HEK293T (cell line): ENCODE measurements around the gene CDK8.

ENCODE experiments used
- CTCF ChIA-PET: fragments of 350-600 bp; formaldehyde crosslinking; extraction: SDS; loops from one replicate; lab custom pipeline; 2021; ENCODE audit warnings: antibody characterized with exemption, inconsistent platforms; lab: Yijun Ruan, JAX
- POLR2A ChIA-PET: fragments of 350-600 bp; formaldehyde crosslinking; extraction: SDS; loops from one replicate; lab custom pipeline; 2020; ENCODE audit warnings: antibody characterized with exemption, inconsistent platforms; lab: Yijun Ruan, JAX
- DNase-seq: peaks from one replicate; pipeline ENCODE4 v3.0.0; 2012; ENCODE audit warnings: mixed read lengths; ENCODE audit errors: extremely low spot score
- ARNT ChIP-seq: fragments of 450-650 bp; IDR thresholded peaks from 2 replicates; pipeline ENCODE4 v1.6.1; 2017; ENCODE audit warnings: mild to moderate bottlenecking
- BHLHE40 ChIP-seq: fragments of 450-650 bp; IDR thresholded peaks from 2 replicates; pipeline ENCODE4 v1.6.1; 2016; ENCODE audit warnings: mild to moderate bottlenecking, moderate library complexity, borderline replicate concordance
- CTBP1 ChIP-seq: fragments of 450-650 bp; IDR thresholded peaks from 2 replicates; pipeline ENCODE4 v1.6.1; 2016; ENCODE audit warnings: borderline replicate concordance
- ELF4 ChIP-seq: fragments of 450-650 bp; IDR thresholded peaks from 2 replicates; pipeline ENCODE4 v1.6.1; 2017; ENCODE audit warnings: antibody characterized with exemption
- FOXA1 ChIP-seq: fragments of 450-650 bp; IDR thresholded peaks from 2 replicates; pipeline ENCODE4 v1.6.1; 2016; ENCODE audit warnings: mild to moderate bottlenecking
- FOXK2 ChIP-seq: fragments of 450-650 bp; IDR thresholded peaks from 2 replicates; pipeline ENCODE4 v1.6.1; 2016; ENCODE audit warnings: mild to moderate bottlenecking
- FOXM1 ChIP-seq: fragments of 450-650 bp; IDR thresholded peaks from 2 replicates; pipeline ENCODE4 v1.6.1; 2017; ENCODE audit warnings: mild to moderate bottlenecking, borderline replicate concordance
- HDGF ChIP-seq: fragments of 450-650 bp; IDR thresholded peaks from 2 replicates; pipeline ENCODE4 v1.6.1; 2017; ENCODE audit warnings: antibody characterized with exemption, borderline replicate concordance
- L3MBTL2 ChIP-seq: fragments of 450-650 bp; conservative IDR thresholded peaks from 2 replicates; pipeline ENCODE4 v1.6.1; 2016; ENCODE audit warnings: mild to moderate bottlenecking
- LEF1 ChIP-seq: fragments of 450-650 bp; IDR thresholded peaks from 2 replicates; pipeline ENCODE4 v1.6.1; 2017; ENCODE audit warnings: mild to moderate bottlenecking, borderline replicate concordance
- NFRKB ChIP-seq: fragments of 450-650 bp; IDR thresholded peaks from 2 replicates; pipeline ENCODE4 v1.6.1; 2016; ENCODE audit warnings: mild to moderate bottlenecking, moderate library complexity
- PKNOX1 ChIP-seq: fragments of 450-650 bp; IDR thresholded peaks from 2 replicates; pipeline ENCODE4 v1.6.1; 2016
- SP1 ChIP-seq: fragments of 450-650 bp; IDR thresholded peaks from 2 replicates; pipeline ENCODE4 v1.6.1; 2017
- SUZ12 ChIP-seq: fragments of 450-650 bp; IDR thresholded peaks from 2 replicates; pipeline ENCODE4 v1.6.1; 2016; ENCODE audit warnings: mild to moderate bottlenecking
- TARDBP ChIP-seq: fragments of 450-650 bp; IDR thresholded peaks from 2 replicates; pipeline ENCODE4 v1.6.1; 2016
- ZNF384 ChIP-seq: fragments of 450-650 bp; IDR thresholded peaks from 2 replicates; pipeline ENCODE4 v1.6.1; 2016

Gene CDK8

GRCh38 chr13:26320766-26321165, 66.8 kb downstream of the CDK8 start:
- ChIA-PET POLR2A (no interaction called here), CTCF (no interaction called here)
- DNase-seq, result no peak
- TF ChIP-seq ARNT (no peak), SP1 (no peak), FOXM1 (no peak), PKNOX1 (no peak), LEF1 (no peak), ELF4 (no peak), HDGF (no peak), FOXA1 (no peak), SUZ12 (no peak), NFRKB (no peak), FOXK2 (no peak), CTBP1 (no peak), L3MBTL2 (no peak), ZNF384 (no peak), BHLHE40 (no peak), TARDBP (no peak)

- TF ChIP-seq TARDBP, result no peak
- no peak for TF ChIP-seq L3MBTL2
- TF ChIP-seq FOXA1, result no peak
- no peak for TF ChIP-seq ELF4
- no peak for TF ChIP-seq BHLHE40
- no peak for TF ChIP-seq HDGF
- no peak for TF ChIP-seq SUZ12
- no peak for TF ChIP-seq ZNF384
- TF ChIP-seq SP1, result no peak
- TF ChIP-seq CTBP1, result no peak
- DNase-seq, result no peak
- POLR2A ChIA-PET, result no interaction called here
- CTCF ChIA-PET, result no interaction called here
Measured at GRCh38 chr13:26323127-26323526, 69.2 kb downstream of the CDK8 start.

- POLR2A ChIA-PET, result no interaction called here
- no peak for DNase-seq
- CTCF ChIA-PET, result no interaction called here
- no peak for TF ChIP-seq PKNOX1
Measured at GRCh38 chr13:26323764-26324163, 69.8 kb downstream of the CDK8 start.

- DNase-seq, result no peak
- ChIA-PET CTCF (no interaction called here), POLR2A (no interaction called here)
- no peak for TF ChIP-seq L3MBTL2
- no peak for TF ChIP-seq ARNT
Measured at GRCh38 chr13:26324294-26324693, 70.4 kb downstream of the CDK8 start.

GRCh38 chr13:26324867-26325266, 70.9 kb downstream of the CDK8 start:
- ChIA-PET CTCF (no interaction called here), POLR2A (no interaction called here)
- DNase-seq, result no peak
- TF ChIP-seq ELF4 (no peak), LEF1 (no peak), FOXM1 (no peak), SP1 (no peak), HDGF (no peak), BHLHE40 (no peak), L3MBTL2 (no peak), NFRKB (no peak), FOXK2 (no peak), TARDBP (no peak), SUZ12 (no peak)

- ChIA-PET CTCF (no interaction called here), POLR2A (no interaction called here)
- TF ChIP-seq FOXA1 (no peak), FOXK2 (no peak), BHLHE40 (no peak), SP1 (no peak), NFRKB (no peak), ZNF384 (no peak), FOXM1 (no peak), LEF1 (no peak), SUZ12 (no peak), TARDBP (no peak), PKNOX1 (no peak)
- DNase-seq, result no peak
Measured at GRCh38 chr13:26325876-26326275, 71.9 kb downstream of the CDK8 start.

GRCh38 chr13:26326562-26326961, 72.6 kb downstream of the CDK8 start:
- no peak for TF ChIP-seq SP1
- TF ChIP-seq FOXA1, result no peak
- no peak for TF ChIP-seq NFRKB
- no peak for TF ChIP-seq ARNT
- ChIA-PET POLR2A (no interaction called here), CTCF (no interaction called here)
- DNase-seq, result no peak
